Activated CD4-positive, alpha-beta T cell treated with anti-CD3 and anti-CD28 coated beads, Interleukin-2, Interleukin-4, amounts not matched to agents 100 ng/mL and 50 ng/mL, durations not matched to agents 16 hours and 8 hours (primary cell): Measurements from ENCODE around the gene GAP43.
"Not testable (repeated sequence)": the region's sequence is repeated elsewhere in the genome, so short reads cannot be mapped to it uniquely, and the experiment has no call there.

Experiments used
- DNase-seq: peaks from one replicate; pipeline ENCODE4 v3.0.0-alpha.2; 2020; ENCODE audit warnings: low spot score

Gene GAP43

GRCh38 chr3:115698851-115699591, 75.7 kb downstream of the GAP43 start:
- DNase-seq, result no peak

GRCh38 chr3:115699706-115700105, 76.4 kb downstream of the GAP43 start:
- DNase-seq, result no peak

DNA sequence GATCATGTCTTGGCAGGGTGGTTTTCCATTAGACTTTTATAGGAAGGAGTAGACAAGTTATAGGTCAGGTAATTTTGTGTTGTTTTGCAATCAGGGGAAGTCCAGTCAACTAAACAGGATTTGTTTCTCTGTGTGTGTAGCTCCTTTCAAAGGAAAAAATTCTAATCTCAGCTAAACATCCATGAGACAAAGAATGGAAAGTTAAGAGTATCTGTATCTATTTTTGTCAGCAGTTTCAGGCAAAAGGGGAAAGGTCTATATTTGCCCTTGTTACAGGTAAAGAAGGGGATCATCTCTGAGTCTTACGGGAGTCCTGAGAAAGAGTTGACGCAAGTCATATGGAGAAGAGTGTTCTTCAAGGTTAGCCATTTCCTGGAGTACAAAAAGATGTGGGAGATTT, 79.3 kb downstream of the GAP43 start:
- no peak for DNase-seq

- DNase-seq, result no peak
Observed at GRCh38 chr3:115704661-115705338, 81.5 kb downstream of the GAP43 start.

DNA sequence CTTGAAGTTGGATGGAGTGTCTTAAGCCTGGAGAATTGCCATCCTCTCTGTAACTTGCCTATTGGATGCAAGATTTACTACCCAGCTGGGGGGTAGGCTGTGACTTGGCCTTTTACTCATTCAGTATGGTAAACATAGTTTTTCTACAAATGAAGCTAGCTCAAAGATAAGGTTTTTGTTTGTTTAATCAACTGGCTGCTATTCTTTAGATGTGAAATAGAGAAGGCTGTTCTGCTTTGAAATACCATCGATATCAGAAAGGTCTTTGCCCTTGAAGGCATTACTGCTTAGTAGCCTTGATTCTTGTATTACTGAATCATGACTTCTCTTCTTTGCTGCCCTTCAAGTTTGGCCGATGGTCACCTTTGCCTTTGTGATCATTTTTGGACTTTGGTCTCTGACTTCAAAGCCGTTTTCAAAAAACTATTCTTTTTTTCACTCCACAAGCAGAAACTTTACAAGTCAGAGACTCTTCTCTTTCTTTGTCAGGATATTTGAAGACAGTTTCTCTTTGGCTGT, 83.1 kb downstream of the GAP43 start:
- DNase-seq, result no peak

DNA sequence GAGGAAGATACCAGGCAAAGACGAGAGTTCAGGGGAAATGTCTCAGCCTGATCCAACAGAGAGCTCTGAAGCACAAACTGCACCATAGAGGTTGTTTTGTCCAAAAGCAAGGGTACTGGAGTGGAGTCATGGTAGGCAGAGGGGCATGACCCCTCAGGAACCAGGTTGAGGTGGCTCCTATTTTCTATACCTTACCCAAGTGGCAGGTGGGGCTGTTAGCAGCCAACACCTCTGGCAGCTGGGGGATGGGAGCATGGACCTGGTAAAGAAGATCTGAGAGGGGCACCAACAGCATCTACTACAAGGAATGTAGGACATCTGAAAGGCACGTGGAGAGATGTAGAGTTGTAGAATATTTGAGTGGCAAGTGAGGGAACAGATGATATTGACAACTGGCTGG, 85.2 kb downstream of the GAP43 start:
- DNase-seq, result no peak

GRCh38 chr3:115709093-115709492, 85.8 kb downstream of the GAP43 start:
- no peak for DNase-seq

GRCh38 chr3:115709931-115710330, 86.6 kb downstream of the GAP43 start:
- DNase-seq, result no peak

DNA sequence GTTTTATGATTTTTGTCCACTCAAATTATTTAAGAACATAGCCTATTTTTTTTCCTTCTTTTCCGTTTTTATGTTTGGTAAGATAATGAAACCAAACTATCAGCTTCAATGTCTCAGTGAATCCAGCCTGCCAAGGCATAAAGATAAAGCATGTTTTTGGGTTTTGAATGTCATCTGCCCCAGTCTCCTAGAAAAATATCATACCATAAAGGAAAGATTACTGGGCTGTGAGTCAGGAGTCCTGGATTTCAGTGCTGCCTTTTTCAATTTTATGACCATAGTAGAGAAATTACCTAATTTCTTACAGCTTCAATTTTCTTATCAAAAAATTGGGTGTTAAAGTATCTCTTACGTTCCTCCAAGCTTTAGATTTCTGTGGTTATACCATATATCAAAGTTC, 87.5 kb downstream of the GAP43 start:
- DNase-seq, result no peak

DNA sequence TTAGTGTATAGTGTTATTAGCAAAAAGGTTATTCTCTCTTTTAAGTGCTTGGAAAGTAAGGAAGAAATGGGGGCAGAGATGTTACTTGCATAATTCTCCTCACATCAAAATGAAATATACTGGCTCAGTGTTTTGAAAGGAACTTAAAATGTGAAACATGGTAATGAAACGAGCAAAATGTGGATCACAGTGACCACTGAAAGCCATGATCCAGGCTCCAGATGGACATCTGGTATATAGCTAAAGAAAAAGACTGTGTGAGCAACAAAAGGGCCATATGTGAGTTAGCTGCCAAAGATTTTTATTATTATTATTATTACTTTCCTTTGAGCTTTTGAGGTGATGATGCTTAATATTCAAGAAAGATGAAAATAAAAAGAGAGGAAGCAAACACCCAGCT, 89.6 kb downstream of the GAP43 start:
- DNase-seq, result no peak

- DNase-seq, result no peak
Observed at GRCh38 chr3:115713284-115713683, 90.0 kb downstream of the GAP43 start.

DNA sequence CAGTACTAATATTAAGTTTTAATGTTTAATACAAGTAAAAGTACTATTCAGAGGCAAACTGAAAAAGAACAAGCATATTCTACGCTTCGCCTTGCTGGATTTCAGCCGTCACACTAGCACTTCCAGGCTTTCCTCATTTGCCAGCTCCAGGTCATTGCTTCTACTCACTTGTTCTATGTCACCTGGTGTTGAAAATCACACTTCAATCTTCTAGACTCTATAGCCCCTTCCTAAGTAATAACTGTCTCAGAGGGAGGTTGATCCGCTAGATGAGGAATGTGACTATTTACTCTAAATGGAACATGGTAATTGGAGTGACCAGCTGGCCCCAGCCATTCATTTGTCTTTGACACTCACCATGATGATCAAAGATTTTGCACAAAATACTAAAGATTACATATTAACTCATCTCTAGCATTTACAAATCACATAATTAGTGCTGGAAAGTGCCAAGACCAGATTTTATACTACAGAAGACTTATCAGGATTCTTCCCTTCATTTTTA, 92.0 kb downstream of the GAP43 start:
- DNase-seq, result no peak

GRCh38 chr3:115720983-115721382, 97.7 kb downstream of the GAP43 start:
- no peak for DNase-seq

GRCh38 chr3:115725800-115726199, 102.5 kb downstream of the GAP43 start:
- no peak for DNase-seq

GRCh38 chr3:115727135-115727534, 103.8 kb downstream of the GAP43 start:
- peak; percentile 2 for DNase-seq

DNA sequence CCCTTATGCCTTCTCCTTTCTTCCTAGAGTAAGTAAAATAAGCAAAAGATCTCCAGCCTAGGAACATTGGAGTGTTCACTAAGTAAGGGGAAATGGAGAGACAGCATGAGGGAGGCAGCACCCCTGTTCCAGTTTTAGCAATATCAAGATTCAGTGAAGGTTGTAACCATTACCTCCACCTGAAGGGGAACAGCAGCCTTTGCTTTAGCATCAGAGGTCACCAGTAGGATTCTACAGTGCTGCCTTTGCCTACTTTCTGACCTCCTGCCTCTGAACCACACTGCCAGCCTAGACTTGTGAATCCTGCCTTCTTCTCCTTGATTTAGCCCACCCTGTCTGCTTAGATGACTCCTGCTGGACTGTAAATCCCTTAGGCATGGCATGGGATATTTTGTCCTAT, 104.7 kb downstream of the GAP43 start:
- DNase-seq, result no peak

DNA sequence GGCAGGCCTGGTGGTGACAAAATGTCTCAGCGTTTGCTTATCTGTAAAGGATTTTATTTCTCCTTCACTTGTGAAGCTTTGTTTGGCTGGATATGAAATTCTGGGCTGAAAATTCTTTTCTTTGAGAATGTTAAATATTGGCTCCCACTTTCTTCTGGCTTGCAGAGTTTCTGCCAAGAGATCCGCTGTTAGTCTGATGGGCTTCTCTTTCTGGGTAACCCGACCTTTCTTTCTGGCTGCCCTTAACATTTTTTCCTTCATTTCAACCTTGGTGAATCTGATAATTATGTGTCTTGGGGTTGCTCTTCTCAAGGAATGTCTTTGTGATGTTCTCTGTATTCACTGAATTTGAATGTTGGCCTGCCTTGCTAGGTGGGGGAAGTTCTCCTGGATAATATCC, 113.0 kb downstream of the GAP43 start:
- DNase-seq, result not testable (repeated sequence)

GRCh38 chr3:115741650-115742049, 118.3 kb downstream of the GAP43 start:
- no peak for DNase-seq

- DNase-seq, result not testable (repeated sequence)
Observed at GRCh38 chr3:115744516-115744915, 121.2 kb downstream of the GAP43 start.

DNA sequence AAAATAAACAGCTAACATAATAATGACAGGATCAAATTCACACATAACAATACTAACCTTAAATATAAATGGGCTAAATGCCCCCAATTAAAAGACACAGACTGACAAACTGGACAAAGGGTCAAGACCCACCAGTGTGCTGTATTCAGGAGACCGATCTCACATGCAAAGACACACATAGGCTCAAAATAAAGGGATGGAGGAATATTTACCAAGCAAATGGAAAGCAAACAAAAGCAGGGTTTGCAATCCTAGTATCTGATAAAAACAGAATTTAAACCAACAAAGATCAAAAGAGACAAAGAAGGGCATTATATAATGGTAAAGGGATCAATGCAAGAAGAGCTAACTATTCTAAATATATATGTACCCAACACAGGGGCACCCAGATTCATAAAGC, 129.7 kb downstream of the GAP43 start:
- not testable (repeated sequence) for DNase-seq

DNA sequence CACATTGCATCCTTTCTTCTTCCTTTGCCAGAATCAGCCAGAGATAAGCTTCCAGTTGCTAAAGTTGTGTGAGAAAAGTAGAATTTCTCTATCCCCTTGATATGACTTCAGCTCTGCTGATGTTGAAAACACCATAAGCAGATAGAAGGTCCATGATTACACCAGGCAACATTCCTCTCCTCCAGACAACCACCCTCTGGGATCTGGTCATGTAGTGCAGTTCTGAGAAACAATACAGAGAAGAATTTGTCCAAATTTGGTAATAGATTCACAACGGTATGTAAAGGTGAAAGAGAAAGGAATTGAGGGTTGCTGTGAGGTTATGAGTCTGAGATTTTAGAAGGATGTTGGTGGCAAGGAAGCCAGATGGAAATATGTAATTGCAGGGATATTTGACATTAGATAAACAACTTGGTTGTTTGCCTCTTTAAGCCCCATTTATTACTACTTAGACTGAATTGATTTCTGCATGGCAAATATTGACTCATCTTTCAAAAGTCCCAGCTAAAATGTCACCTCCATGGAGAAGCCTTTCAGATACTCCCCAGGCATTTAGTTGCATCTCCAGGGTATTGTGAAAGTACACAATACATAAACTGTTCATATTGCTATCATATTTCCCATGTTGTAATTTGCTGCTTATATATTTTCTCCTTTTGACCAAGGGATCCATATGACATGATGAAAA, 134.9 kb downstream of the GAP43 start:
- DNase-seq, result no peak

GRCh38 chr3:115760716-115761115, 137.4 kb downstream of the GAP43 start:
- no peak for DNase-seq

GRCh38 chr3:115761927-115762305, 138.6 kb downstream of the GAP43 start:
- no peak for DNase-seq
